Neutrophil (primary cell): ENCODE data around the gene FBXL3.
"Not testable (repeated sequence)": the region's sequence is repeated elsewhere in the genome, so short reads cannot be mapped to it uniquely, and the experiment has no call there.

ENCODE experiments used
- H3K27ac ChIP-seq: fragments of 200-600 bp; sonication (generic); 2 replicates; pipeline ENCODE4 v1.5.1; 2016; ENCODE audit warnings: mild to moderate bottlenecking, moderate library complexity
- H3K27me3 ChIP-seq: fragments of 200-600 bp; sonication (generic); 2 replicates; pipeline ENCODE4 v1.6.0; 2016; ENCODE audit warnings: mild to moderate bottlenecking
- H3K36me3 ChIP-seq: fragments of 200-600 bp; sonication (generic); 2 replicates; pipeline ENCODE4 v1.5.1; 2017
- H3K4me1 ChIP-seq, 2 experiments: fragments of 200-600 bp in 1 of 2; sonication (generic) in 1 of 2; 1 replicate in 1 of 2; 2 replicates in 1 of 2; pipeline versions ENCODE4 v1.5.1 to v1.6.1; 2013 to 2016; ENCODE audit warnings: low read depth in 1 of 2, low read length in 1 of 2, mild to moderate bottlenecking in 1 of 2, moderate library complexity in 1 of 2; ENCODE audit not compliant: control insufficient read depth in 1 of 2, insufficient read depth in 1 of 2
- H3K4me3 ChIP-seq, 2 experiments: fragments of 200-600 bp in 1 of 2; sonication (generic) in 1 of 2; 1 replicate in 1 of 2; 2 replicates in 1 of 2; pipeline ENCODE4 v1.5.1; 2013 to 2016; ENCODE audit warnings: low read depth in 1 of 2, low read length in 1 of 2, mild to moderate bottlenecking in 1 of 2, moderate library complexity in 1 of 2
- H3K9me3 ChIP-seq: fragments of 200-600 bp; sonication (generic); 2 replicates; pipeline ENCODE4 v1.5.1; 2016
- TF ChIP-seq, protein P1 (sequence below): fragments of 200-600 bp; sonication (generic); IDR thresholded peaks from 2 replicates; pipeline ENCODE4 v1.5.1; 2016; ENCODE audit warnings: antibody characterized with exemption

FBXL3 gene

DNA sequence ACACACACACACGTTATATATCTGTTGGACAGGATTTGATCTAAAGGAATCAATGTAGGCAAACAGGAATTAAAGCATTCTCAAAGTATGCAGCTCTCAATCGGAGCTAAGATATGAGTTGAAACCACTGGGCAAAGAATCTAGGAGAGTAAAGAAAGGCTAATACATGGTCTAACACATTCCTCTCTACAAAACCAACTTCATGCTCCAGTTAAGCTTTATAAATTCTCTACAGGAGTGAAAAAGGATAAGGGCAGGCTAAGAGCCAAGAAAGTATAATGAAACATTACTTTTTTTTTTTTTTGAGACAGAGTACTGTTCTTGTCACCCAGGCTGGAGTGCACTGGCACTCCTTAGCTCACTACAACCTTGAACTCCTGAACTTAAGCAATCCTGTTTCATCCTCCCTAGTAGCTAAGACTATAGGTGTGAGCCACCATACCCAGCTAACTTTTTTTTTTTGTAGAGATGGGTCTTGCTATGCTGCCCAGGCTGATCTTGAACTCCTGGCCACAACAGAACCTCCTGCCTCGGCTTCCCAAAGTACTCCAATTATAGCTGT, 10.6 kb downstream of the FBXL3 start:
- Histone ChIP-seq H3K4me1 (peaks cover 4 to 15% of the 10 kb centered on the region in 2 experiments), H3K4me3 (no peak overlapping the region), H3K36me3 (peaks cover 86% of the 10 kb centered on the region), H3K27me3 (no peaks in the 10 kb centered on the region), H3K27ac (no peak overlapping the region), H3K9me3 (no peaks in the 10 kb centered on the region)
- TF ChIP-seq, protein P1, sequence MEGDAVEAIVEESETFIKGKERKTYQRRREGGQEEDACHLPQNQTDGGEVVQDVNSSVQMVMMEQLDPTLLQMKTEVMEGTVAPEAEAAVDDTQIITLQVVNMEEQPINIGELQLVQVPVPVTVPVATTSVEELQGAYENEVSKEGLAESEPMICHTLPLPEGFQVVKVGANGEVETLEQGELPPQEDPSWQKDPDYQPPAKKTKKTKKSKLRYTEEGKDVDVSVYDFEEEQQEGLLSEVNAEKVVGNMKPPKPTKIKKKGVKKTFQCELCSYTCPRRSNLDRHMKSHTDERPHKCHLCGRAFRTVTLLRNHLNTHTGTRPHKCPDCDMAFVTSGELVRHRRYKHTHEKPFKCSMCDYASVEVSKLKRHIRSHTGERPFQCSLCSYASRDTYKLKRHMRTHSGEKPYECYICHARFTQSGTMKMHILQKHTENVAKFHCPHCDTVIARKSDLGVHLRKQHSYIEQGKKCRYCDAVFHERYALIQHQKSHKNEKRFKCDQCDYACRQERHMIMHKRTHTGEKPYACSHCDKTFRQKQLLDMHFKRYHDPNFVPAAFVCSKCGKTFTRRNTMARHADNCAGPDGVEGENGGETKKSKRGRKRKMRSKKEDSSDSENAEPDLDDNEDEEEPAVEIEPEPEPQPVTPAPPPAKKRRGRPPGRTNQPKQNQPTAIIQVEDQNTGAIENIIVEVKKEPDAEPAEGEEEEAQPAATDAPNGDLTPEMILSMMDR, result no peak

DNA sequence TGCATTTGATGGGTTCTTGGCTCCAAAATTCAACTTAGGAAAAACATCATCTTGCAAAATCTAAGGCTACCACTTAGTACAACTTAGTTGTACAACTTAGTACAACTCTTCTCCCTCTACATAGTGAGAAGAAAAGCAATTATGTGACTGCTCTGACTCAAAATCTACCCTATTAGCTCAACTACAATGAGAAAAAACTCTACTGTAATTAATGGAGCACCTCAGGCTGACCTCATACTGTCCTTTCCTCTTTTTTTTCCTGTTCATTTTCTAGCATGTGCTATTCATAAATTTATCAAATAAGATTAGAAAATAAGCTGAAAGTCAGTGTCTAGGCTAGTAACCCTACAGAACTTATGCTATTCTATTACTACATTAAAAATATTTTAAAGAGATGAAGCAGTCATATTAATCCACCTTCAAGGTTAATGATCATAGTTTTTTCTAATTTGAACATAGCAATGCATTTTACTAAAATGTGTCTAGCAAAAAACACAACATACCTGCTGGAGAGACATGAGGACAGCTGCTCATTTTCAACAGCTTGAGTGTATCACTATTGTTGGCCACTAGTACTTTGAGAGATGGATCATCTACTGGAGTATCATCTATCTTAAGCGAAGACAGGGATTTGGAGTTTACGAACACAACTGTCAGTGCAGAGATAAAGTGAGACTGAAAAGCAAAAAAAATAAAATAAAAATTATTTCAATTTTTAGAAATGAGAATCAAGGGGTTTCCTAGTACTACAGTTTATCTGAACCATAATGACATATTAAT, 11.9 kb downstream of the FBXL3 start:
- peaks cover 3 to 8% of the 10 kb centered on the region in 2 experiments for H3K4me1 ChIP-seq

DNA sequence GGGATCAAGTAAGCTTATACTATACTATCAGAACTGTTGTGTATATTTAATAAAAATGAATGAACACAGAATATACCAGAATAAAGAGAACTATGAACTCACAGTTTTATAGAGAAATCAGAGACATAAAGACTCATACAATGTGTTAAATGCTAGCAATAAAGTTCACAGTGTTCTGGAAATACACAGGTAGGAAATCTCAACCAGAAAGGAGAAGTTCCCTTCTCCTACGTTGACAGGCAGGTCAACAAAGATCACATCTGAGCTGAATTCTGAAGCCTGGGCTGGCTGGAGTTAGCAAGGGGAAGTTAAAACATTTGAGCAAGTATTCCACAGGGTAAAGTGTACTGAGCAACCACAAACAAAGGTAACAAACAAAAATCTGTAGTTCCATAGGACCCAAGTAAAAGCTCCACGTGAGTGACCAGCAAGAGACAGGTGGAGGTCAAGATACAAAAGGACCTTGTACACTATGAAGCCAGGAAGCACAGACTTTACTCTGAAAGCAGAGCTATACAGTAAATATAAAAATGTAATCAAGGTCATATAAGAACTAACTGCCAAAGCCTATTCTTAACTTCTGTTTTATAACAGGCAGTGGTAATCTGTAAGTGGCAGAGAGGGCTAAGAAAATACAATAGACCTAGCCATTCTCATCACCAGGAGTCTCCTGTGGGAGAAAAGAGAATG, 13.0 kb downstream of the FBXL3 start:
- Histone ChIP-seq H3K36me3 (peaks cover 98% of the 10 kb centered on the region), H3K27me3 (no peaks in the 10 kb centered on the region), H3K9me3 (no peaks in the 10 kb centered on the region), H3K4me1 (peaks cover 3 to 4% of the 10 kb centered on the region in 2 experiments), H3K4me3 (no peak overlapping the region), H3K27ac (peak overlapping the region; percentile 69)
- TF ChIP-seq, protein P1, result no peak

More for the DNA sequence above, 11.9 kb downstream of the FBXL3 start:
- TF ChIP-seq, protein P1, result no peak
- no peaks in the 10 kb centered on the region for H3K27me3 ChIP-seq
- no peaks in the 10 kb centered on the region for H3K9me3 ChIP-seq
- H3K27ac ChIP-seq, result peak overlapping the region; percentile 18
- H3K36me3 ChIP-seq, result peaks cover 92% of the 10 kb centered on the region
- H3K4me3 ChIP-seq, result no peak overlapping the region

DNA sequence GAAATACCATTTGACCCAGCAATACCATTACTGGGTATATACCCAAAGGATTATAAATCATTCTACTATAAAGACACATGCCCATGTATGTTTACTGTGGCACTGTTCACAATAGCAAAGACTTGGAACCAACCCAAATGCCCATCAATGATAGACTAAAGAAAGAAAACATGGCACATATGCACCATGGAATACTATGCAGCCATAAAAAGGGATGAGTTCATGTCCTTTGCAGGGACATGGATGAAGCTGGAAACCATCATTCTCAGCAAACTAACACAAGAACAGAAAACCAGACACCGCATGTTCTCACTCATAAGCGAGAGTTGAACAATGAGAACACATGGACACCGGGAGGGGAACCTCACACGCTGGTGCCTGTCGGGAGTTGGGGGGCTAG, 17.2 kb downstream of the FBXL3 start:
- H3K36me3 ChIP-seq, result peaks cover 83% of the 10 kb centered on the region

DNA sequence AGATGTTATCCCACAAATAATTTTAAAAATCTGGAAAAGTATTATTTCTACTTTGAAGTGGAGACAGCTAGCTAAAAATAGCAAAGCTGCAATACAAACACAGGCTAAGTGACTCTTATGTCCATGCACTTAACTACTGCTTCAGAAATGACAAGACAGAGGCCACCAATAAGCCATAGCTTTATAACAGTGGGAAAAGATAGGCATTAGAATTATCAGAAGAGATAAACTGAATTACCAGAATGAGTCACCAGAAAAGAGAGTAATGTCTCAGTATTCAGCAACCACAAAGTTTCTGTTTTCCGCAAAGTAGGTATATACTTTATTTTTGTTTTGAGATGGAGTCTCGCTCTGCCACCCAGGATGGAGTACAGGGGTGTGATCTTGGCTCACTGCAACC, 17.9 kb downstream of the FBXL3 start:
- TF ChIP-seq, protein P1, result no peak
- Histone ChIP-seq H3K4me3 (no peak overlapping the region), H3K36me3 (peaks cover 76% of the 10 kb centered on the region), H3K27ac (no peak overlapping the region), H3K9me3 (no peaks in the 10 kb centered on the region), H3K4me1 (no peaks in the 10 kb centered on the region), H3K27me3 (no peaks in the 10 kb centered on the region)

More for the DNA sequence above, 17.2 kb downstream of the FBXL3 start:
- H3K4me1 ChIP-seq, H3K27me3 ChIP-seq, H3K9me3 ChIP-seq, H3K4me3 ChIP-seq, H3K27ac ChIP-seq: not testable (repeated sequence)

DNA sequence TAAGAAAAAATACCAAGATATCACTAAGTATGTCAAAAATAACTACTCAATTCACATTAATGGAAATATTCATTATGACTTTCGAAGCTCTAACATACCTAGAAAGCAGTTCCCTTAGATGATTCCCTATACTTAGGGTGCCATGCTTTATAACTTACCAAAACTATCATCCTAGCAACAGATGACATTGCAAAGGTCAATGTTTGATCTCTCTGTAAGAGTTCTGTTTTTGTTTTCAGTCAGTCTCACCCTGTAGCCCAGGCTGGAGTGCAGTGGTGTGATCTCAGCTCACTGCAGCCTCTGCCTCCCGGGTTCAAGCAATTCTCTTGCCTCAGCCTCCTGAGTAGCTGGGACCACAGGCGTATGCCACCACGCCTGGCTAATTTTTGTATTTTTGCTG, 18.6 kb downstream of the FBXL3 start:
- peaks cover 76% of the 10 kb centered on the region for H3K36me3 ChIP-seq
- H3K27ac ChIP-seq, H3K4me3 ChIP-seq, H3K9me3 ChIP-seq, H3K4me1 ChIP-seq, H3K27me3 ChIP-seq: not testable (repeated sequence)
